Measurements from ENCODE around the gene MRTFA.

Gene MRTFA

DNA sequence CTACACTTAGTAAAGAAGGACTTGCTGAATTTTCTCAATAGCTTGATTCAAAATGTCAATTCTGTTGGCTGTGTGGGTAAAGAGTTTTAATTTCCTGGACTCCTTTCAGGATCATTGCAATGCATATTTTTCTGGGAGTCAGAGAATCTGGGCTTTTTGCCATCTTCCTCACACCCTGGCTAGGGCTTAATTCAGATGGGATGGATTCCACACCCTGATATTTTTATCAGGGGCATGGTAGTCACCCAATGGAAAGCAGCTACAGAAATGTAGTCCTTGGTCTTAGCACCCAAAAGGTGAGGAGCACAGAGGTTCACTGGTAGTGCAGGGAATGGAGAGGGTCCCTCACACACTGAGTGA, 186.9 kb downstream of the MRTFA start:
- no peak for FAIRE-seq
- DNase-seq (ENCODE audit: insufficient read length, low spot score): no peak
- TF ChIP-seq, protein P1, sequence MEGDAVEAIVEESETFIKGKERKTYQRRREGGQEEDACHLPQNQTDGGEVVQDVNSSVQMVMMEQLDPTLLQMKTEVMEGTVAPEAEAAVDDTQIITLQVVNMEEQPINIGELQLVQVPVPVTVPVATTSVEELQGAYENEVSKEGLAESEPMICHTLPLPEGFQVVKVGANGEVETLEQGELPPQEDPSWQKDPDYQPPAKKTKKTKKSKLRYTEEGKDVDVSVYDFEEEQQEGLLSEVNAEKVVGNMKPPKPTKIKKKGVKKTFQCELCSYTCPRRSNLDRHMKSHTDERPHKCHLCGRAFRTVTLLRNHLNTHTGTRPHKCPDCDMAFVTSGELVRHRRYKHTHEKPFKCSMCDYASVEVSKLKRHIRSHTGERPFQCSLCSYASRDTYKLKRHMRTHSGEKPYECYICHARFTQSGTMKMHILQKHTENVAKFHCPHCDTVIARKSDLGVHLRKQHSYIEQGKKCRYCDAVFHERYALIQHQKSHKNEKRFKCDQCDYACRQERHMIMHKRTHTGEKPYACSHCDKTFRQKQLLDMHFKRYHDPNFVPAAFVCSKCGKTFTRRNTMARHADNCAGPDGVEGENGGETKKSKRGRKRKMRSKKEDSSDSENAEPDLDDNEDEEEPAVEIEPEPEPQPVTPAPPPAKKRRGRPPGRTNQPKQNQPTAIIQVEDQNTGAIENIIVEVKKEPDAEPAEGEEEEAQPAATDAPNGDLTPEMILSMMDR (IDR thresholded peaks at IDR 0.05; ENCODE audit: insufficient read depth, missing control alignments): no peak

DNA sequence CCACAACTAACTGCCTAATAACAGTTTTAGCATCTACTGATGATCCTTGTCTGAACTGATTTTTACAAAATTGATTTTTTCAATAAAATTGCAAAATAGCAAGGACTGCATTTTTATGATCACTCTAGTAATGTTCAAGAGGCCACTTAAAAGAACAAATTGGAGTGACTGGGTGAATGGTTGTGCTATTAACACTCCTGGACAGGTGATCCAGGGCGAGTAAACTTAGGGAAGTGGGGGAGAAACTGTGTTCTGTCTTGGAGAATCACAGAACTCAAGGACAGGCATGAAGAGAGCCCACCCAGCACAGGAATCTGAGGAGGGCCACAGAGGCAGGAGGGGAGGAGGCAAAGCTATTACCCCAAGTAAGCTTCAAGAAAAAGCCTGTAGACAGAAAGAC, 190.3 kb downstream of the MRTFA start:
- DNase-seq (ENCODE audit: insufficient read length, low spot score) (no peak), FAIRE-seq (no peak)
- TF ChIP-seq, protein P1 (IDR thresholded peaks at IDR 0.05; ENCODE audit: insufficient read depth, missing control alignments): no peak

DNA sequence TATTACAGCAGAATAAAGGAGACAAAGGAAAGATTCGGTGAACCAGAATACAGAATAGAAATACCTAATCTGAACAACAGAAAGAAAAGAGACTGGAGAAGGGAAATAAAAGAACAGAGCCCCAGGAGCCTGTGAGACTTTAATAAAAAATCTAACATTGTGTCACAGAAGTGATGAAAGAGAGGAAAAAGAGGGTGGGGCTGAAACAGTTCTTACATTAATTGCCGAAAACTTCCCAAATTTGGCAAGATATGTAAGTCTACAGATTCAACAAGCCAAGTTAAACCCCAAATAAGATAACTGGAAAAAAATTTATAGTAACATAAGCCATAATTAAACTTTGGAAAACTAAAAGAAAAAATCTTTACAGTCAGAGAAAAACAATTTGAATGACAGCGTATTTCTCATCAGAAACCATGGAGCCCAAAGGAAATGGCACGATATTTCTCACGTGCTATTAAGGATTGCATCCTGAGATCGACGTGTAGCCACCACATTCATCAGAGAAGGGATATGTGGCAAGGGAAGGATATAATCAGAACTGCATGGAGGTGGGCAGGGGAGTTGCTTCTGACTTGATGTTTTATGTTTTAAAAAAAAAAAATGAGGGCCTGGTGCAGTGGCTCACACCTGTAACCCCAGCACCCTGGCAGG, 192.2 kb downstream of the MRTFA start:
- FAIRE-seq (no peak), DNase-seq (ENCODE audit: insufficient read length, low spot score) (no peak)
- TF ChIP-seq, protein P1 (IDR thresholded peaks at IDR 0.05; ENCODE audit: insufficient read depth, missing control alignments): no peak

DNA sequence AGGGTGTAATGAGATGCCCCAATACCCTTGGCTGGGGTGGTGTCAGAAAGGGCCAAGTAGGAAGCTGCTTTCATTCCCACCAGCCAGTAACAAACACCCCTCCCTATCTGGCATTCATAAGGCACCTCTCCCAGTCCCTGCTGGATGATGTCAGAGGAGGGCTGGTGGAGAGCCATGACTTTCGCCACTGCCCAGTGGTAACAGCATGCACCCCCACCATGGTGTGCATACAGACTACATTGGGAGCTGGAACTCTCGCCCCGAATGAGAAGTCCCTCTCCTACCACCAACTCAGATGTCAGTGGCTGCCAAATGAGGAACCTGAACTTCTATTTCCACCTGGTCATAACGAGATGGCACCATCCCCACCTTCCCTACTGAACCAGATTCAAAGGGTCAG, 192.8 kb downstream of the MRTFA start:
- no peak for DNase-seq (ENCODE audit: insufficient read length, low spot score)
- TF ChIP-seq, protein P1 (IDR thresholded peaks at IDR 0.05; ENCODE audit: insufficient read depth, missing control alignments): no peak
- FAIRE-seq: no peak

DNA sequence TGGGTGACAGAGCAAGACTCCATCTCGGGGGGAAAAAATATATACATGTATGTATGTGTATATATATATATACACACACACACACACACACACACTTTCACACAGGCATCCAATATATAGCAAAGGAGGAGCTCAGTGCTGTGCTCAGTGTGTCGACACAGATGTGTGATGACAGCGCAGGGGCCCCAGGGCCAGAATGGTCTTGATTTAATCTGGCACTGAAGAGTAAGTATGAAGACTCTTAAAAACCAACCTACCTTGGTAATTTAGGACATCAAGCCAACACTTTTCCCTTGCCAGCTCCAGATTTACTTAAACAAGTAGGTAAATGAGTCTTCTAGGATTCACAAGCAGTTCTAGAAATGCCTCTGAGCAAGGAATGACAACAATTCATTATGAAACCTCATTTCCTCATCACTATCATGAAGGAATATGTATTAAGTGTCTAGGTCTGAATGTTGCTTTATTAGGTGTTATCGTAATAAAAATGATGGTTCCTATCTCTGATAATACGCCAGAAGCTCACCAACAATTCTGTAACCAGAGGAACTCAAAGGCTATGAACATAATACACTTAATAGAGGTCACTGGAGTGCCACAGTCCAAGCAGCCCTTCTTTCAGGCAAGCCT, 194.6 kb downstream of the MRTFA start:
- TF ChIP-seq, protein P1 (IDR thresholded peaks at IDR 0.05; ENCODE audit: insufficient read depth, missing control alignments): no peak
- no peak for DNase-seq (ENCODE audit: insufficient read length, low spot score)
- FAIRE-seq: no peak

DNA sequence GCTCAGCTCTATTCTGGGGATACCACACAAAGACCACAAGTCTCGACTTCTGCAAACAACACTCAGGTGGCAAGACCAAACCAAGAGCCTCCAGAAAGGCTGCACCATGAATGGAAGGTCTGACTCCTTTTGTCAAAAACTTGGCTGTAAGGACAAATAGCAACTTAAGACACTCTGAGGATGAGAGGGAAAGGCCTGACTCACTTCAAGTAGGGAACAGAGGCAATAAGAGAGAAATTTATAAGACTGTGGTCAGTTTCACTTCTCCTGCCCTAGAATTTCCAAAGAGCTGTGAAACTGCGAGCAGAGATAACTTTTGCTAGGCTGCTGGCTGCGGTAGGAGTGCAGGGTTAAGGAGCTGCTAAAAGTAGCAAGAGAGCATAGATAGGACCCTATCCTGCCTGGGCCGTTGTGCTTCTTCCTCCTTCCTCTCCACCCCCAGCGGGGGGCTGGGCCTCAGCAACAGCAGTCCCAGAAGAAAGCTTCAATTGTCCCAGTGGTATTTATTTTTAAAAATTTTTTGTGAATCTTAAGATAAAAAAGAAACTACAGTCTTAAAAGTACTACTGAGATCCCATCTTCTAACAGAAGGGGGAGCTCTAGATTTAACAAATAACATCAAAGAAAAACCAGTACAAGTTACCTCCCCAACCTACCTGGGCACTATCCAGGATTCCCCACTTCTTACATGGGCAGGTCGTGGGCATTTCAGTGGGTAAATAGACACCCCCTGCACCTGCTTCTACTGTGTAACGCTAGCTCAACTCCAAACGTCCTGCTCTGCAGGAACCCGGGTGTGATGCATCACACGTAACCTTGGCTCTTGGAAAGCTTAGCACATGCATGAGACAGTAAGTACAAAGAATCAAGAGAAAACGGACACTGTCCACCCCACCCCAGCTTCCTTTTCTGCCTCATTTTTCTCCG, 199.8 kb downstream of the MRTFA start:
- DNase-seq (ENCODE audit: insufficient read length, low spot score) (no peak), FAIRE-seq (no peak)
- TF ChIP-seq, protein P1 (IDR thresholded peaks at IDR 0.05; ENCODE audit: insufficient read depth, missing control alignments): peak; percentile 64
